Mesothelial cell of epicardium (in vitro differentiated cells): ENCODE data around the gene GARS1. TPM values are rescaled to one million over a fixed set of nuclear protein-coding genes. Genes with fewer than 3 reads are reported as not detected.

Experiments used
- DNase-seq, 2 experiments: peaks; one replicate each; pipeline ENCODE4 v3.0.0; 2021; ENCODE audit warnings: low spot score in 2 of 2; ENCODE audit not compliant: unreplicated experiment in 2 of 2
- H3K27ac Mint-ChIP-seq: 2 replicates; pipeline ENCODE4 v1.8.0; 2021; ENCODE audit warnings: mixed read lengths
- H3K27me3 Mint-ChIP-seq: 2 replicates; pipeline ENCODE4 v1.8.0; 2021; ENCODE audit warnings: low read depth, mixed read lengths
- H3K36me3 Mint-ChIP-seq: 2 replicates; pipeline ENCODE4 v1.8.0; 2021; ENCODE audit warnings: mixed read lengths
- H3K4me1 Mint-ChIP-seq: 2 replicates; pipeline ENCODE4 v1.8.0; 2021; ENCODE audit warnings: mixed read lengths
- H3K4me3 Mint-ChIP-seq: 2 replicates; pipeline ENCODE4 v1.8.0; 2021; ENCODE audit warnings: mild to moderate bottlenecking, moderate library complexity, mixed read lengths
- H3K9me3 Mint-ChIP-seq: 2 replicates; pipeline ENCODE4 v1.8.0; 2021; ENCODE audit warnings: mixed read lengths
- CTCF ChIP-seq: fragments of 200-600 bp; sonication (generic); IDR thresholded peaks from one replicate; pipeline ENCODE4 v1.5.0; 2021; ENCODE audit warnings: antibody characterized with exemption; ENCODE audit not compliant: unreplicated experiment
- total RNA-seq: library from RNA; stranded (reverse); gene quantifications from 3 replicates; pipeline ENCODE4 v1.2.1, GENCODE V29; 2021

GARS1 gene
- total RNA-seq, 1 donor from 2014 or later: 92.2 TPM

GRCh38 chr7:30655096-30655970 lies 60.7 kb downstream of the GARS1 start:
- no peak for TF ChIP-seq CTCF
- no peak for DNase-seq
- Mint-ChIP-seq H3K27me3 (no peaks in the 10 kb centered on the region), H3K4me1 (peaks cover 5% of the 10 kb centered on the region), H3K27ac (no peak overlapping the region), H3K4me3 (no peak overlapping the region), H3K36me3 (peaks cover 4% of the 10 kb centered on the region), H3K9me3 (no peaks in the 10 kb centered on the region)

- no peak overlapping the region for H3K27ac Mint-ChIP-seq
- H3K36me3 Mint-ChIP-seq: peaks cover 4% of the 10 kb centered on the region
- peaks cover 5% of the 10 kb centered on the region for H3K4me1 Mint-ChIP-seq
- DNase-seq: no peak
- TF ChIP-seq CTCF: no peak
- no peak overlapping the region for H3K4me3 Mint-ChIP-seq
- no peaks in the 10 kb centered on the region for H3K9me3 Mint-ChIP-seq
- H3K27me3 Mint-ChIP-seq: no peaks in the 10 kb centered on the region
Measured at GRCh38 chr7:30656006-30656957, 61.6 kb downstream of the GARS1 start.

- H3K27me3 Mint-ChIP-seq: peaks cover 2% of the 10 kb centered on the region
- H3K27ac Mint-ChIP-seq: no peak overlapping the region
- no peak for DNase-seq
Measured at GRCh38 chr7:30657131-30657530, 62.5 kb downstream of the GARS1 start.

GRCh38 chr7:30658479-30659074 lies 63.9 kb downstream of the GARS1 start:
- H3K27ac Mint-ChIP-seq: no peak overlapping the region
- no peaks in the 10 kb centered on the region for H3K9me3 Mint-ChIP-seq
- TF ChIP-seq CTCF: no peak
- H3K27me3 Mint-ChIP-seq: peaks cover 6% of the 10 kb centered on the region
- DNase-seq: no peak
- H3K36me3 Mint-ChIP-seq: peaks cover 4% of the 10 kb centered on the region
- H3K4me3 Mint-ChIP-seq: no peak overlapping the region
- H3K4me1 Mint-ChIP-seq: peaks cover 5% of the 10 kb centered on the region

More at GRCh38 chr7:30657131-30657530, 62.5 kb downstream of the GARS1 start:
- no peak for TF ChIP-seq CTCF
- Mint-ChIP-seq H3K4me3 (no peak overlapping the region), H3K36me3 (peaks cover 4% of the 10 kb centered on the region), H3K9me3 (no peaks in the 10 kb centered on the region), H3K4me1 (peaks cover 5% of the 10 kb centered on the region)

GRCh38 chr7:30659312-30659711 lies 64.6 kb downstream of the GARS1 start:
- Mint-ChIP-seq H3K27ac (no peak overlapping the region), H3K4me1 (peaks cover 5% of the 10 kb centered on the region), H3K27me3 (peaks cover 10% of the 10 kb centered on the region), H3K36me3 (peaks cover 4% of the 10 kb centered on the region), H3K9me3 (no peaks in the 10 kb centered on the region), H3K4me3 (no peak overlapping the region)
- no peak for TF ChIP-seq CTCF
- no peak for DNase-seq
